Kidney glomerular epithelial cell (primary cell): ENCODE results near the gene PRH2.

ENCODE experiments used
- DNase-seq: peaks from one replicate; lab custom pipeline; 2025; lab: John Stamatoyannopoulos, UW

Gene PRH2

DNA sequence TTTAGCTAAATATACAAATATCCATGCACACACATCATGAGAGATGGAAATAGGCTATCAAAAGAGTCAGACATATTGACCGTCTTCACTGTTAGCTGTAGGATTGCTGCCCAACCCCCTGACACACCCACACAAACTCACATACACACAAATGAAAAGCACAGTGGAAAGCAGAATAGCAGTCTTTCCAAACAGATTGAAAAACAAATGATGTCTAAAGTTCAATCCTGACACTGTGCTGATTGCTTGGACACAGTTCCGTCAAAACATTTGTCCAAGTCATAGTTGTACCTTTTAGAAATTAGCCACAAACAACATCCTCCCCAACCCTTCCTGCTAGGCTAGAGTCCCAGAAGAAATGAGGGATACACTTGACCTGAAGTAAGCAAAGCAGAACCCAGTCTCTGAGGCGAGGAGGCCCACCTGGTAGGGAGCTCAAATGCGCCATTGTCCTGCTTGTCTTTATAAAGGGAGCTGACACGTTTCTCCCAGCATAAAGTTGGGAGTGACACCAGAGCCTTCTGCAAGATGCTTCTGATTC lies at the start of gene PRH2:
TSS of gene PRH2 (plus strand) at position 491 of the 541 bp plus-strand sequence. CDS start at position 529, 38 bp downstream.
- no peak for DNase-seq

GRCh38 chr12:10884086-10884725 lies 44.8 kb upstream of the PRH2 start, which contains the start of gene PRH1:
PRH1 (minus strand) TSS chr12:10884255; CDS start chr12:10884217, 38 bp downstream.
- no peak for DNase-seq

DNA sequence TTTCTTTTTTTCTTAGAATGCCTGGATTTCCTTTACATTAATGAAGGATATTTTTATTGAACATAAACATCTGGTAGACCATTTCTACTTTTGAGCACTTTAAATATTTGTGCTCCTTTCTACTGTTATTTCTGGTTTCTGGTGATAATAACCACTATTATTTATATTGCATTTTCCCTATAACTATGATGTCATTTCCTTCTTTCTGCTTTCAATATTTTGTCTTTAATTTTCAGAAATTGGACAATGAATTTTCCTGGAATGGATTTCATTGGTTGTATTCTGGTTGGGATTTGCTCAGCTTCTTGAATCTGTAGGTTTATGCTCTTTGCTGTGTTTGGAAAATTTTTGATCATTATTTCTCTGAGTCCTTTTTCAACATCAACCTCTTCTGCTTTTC lies 39.8 kb upstream of the PRH2 start:
- DNase-seq = no peak

GRCh38 chr12:10891937-10892336 lies 37.1 kb upstream of the PRH2 start:
- no peak for DNase-seq

DNA sequence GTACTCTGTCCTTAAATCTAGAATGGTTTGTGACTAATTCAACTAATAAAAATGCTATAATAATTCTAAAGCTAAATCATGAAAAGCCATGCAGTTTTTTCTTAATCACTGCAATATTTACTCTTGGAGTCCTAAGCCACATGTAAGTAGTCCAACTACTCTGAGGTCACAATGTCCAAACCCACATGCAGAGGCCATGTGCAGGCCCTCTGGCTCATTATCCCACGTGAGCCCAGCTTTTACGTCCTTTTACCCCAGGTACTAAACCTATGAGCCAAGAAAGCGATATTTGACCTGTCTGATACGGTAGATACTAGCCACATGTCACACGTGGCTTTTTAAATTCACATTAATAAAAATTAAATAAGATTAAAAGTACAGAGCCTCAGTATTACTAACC lies 32.2 kb upstream of the PRH2 start:
- no peak for DNase-seq

DNA sequence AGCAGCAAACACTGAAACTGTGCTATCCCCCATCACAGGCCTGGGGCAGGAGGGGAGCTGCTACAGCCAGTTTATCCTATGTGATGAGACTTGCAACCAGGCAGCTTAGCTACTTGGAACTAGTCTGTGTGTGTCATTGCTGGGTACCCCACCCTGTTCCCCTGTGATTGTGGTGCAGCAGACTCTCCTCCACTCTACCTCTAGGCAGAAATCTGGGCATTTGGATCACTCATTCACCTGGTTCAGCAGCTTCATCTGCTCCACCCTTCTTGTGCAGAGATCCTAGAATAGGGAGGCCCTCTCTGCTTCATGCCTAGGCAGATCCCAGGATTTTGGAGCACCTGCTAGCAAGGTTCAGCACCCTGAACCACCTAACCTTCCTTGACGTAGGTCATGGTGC lies 28.5 kb upstream of the PRH2 start:
- no peak for DNase-seq

DNA sequence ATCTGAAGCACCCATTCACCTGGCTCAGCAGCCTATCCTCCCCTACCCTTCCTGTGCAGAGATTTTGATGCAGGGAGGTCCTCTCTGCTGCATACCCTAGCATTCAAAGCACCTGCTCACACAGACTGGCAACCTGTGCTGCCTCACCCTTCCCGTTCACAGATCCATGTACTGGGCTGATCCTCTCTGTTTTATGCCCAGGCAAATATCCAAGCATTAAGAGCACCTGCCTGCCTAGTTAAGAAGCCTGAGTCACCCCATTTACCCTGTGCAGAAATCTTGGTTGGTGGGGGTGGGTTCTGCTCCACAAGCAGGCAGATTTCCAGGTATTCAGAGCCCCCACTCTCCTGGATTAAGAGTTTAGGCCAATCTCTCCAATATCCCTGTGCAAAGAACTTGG lies 28.1 kb upstream of the PRH2 start:
- DNase-seq = no peak

DNA sequence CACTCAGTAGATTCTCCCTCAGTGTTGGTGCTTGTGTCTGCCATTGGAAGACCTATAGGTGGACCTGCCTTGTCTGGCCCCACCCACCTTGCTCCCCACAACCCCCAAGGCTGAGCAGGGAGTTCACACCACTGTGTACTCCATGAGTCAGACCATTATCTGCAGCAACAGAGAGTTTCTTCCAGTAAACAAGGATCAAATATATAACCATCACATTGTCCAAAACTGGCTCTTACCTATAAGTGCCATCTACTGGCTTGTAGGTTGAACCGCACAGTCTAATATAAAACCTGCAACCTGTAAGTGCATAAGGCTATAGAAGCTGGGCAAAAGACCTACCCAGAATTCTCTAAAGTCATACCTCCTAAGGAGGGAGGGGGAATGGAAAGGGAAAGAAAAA lies 27.6 kb upstream of the PRH2 start:
- DNase-seq = no peak

DNA sequence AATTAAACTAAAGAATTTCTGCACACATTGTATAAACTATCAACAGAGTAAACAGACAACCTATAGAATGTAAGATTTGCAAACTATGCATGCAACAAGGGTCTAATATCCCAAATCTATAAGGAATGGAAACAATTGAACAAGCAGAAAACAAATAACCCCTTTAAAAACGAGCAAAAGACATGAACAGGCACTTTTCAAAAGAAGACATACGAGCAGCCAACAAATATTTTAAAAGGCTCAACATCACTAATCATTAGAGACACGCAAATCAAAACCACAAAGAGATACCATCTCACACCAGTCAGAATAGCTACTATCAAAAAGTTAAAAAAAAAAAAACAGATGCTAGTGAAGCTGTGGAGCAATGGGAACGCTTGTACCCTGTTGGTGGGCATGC lies 24.4 kb upstream of the PRH2 start:
- DNase-seq = no peak

- DNase-seq = no peak
Measured at GRCh38 chr12:10909462-10909861, 19.6 kb upstream of the PRH2 start, which contains the start of gene TAS2R13. TAS2R13 (minus strand) TSS chr12:10909562; CDS start chr12:10909298, 264 bp downstream.

DNA sequence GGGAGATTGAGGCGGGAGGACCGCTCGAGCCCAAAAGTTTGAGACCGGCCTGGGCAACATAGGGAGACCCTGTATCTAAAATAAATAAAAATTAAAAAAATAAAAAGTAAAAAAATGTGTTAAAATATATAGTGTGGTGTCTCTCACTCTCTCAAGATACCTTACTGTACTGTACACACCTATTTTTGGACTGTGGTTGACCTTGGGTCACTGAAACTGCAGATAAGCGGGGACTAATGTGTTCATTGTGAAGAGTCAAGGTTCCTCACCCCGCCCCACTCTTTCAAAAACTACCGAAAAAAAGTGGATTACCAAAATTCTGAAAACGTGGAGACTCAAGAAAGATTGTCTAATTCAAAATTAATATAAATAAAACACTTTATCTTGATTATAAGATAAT lies 18.7 kb upstream of the PRH2 start:
- no peak for DNase-seq

DNA sequence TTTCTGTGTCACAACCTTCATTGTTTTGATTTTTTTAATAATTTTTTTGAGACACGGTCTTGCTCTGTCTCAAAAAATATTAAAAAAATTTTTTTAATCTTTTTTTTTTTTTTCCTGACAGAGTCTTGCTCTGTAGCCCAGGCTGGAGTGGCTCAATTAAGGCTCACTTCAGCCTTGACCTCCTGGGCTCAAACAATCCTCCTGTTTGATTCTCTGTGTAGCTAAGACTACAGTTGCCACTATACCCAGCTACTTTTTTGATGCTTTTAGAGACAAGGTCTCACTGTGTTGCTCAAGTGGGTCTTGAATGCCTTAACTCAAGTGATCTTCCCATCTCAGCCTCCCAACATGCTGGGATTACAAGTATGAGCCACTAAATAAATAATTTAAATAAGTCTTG lies 9.2 kb upstream of the PRH2 start:
- DNase-seq = no peak

GRCh38 chr12:10926269-10926668 lies 2.8 kb upstream of the PRH2 start:
- DNase-seq = no peak

GRCh38 chr12:10936506-10936905 lies 7.5 kb downstream of the PRH2 start:
- no peak for DNase-seq

GRCh38 chr12:10939163-10939562 lies 10.1 kb downstream of the PRH2 start, which contains the start of gene TAS2R14:
TAS2R14 (minus strand) TSS chr12:10939263; CDS start chr12:10939207, 56 bp downstream.
- DNase-seq = no peak

DNA sequence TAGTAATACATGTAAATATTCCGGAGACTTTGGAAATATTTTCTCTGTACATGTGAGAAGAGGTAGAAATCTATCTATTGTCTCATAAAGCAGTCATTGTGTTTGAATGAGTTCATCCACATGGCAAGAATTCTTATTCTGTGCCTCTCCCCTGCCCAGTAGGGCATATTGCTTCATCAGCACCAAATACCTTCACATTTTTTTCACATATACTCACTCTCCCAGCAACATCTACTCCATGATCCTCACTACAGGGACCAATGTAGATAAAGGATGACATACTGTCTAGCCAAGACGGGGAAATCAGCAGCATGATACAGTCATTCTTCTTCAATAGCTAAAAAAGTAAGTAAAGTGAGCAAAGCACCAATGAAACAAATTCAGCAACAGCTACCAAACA lies 11.4 kb downstream of the PRH2 start:
- DNase-seq = peak; percentile 92

- no peak for DNase-seq
Measured at GRCh38 chr12:10941369-10941768, 12.3 kb downstream of the PRH2 start.

- peak; percentile 87 for DNase-seq
Measured at GRCh38 chr12:10941916-10942607, 13.0 kb downstream of the PRH2 start.

DNA sequence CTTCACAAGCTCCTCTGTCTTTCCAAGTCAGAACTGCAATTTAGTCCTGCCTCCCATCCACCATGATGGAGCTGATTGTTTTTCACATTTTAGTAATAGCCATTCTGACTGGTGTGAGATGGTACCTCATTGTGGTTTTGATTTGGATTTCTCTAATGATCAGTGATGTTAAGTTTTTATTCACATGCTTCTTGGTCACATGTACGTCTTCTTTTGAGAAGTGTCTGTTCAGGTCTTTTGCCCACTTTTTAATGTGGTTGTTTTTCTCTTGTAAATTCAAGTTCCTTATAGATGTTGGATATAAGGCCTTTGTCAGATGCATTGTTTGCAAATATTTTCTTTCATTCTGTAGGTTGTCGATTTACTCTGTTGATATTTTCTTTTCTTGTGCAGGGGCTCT lies 14.1 kb downstream of the PRH2 start:
- no peak for DNase-seq

GRCh38 chr12:10952645-10953044 lies 23.6 kb downstream of the PRH2 start:
- DNase-seq = no peak

DNA sequence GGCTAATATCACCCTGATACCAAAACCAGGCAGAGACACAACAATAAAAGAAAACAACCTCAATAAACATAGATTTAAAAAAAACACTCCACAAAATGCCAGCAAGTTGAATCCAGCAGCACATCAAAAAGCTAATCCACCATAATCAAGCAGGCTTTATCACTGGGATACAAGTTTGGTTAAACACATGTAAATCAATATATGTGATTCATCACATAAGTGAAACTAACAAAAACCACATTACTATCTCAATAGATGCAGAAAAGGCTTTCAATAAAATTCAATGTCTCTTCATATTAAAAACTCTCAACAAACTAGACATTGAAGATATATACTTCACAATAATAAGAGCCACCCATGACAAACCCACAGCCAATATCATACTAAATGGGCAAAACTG lies 27.0 kb downstream of the PRH2 start:
- DNase-seq = no peak

DNA sequence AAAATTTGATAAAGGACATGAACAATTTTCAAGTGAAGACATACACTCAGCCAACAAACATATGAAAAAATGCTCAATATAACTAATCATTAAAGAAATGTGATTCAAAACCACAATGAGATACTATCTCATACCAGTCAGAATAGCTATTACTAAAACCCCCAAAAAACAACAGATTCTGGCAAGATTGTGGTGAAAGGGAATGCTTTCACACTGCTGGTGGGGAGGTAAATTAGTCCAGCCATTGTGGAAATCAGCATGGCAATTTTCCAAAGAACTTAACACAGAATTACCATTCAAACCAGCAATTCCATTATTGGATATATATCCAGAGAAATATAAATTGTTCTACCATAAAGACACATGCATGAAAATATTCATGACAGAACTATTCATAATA lies 28.7 kb downstream of the PRH2 start:
- DNase-seq = no peak

- no peak for DNase-seq
Measured at GRCh38 chr12:10959804-10960203, 30.8 kb downstream of the PRH2 start.
